Measurements from ENCODE around the gene PDE4B.
"Not testable (repeated sequence)": the region's sequence is repeated elsewhere in the genome, so short reads cannot be mapped to it uniquely, and the experiment has no call there.

The PDE4B gene

GRCh38 chr1:66294707-66295370 is 502.1 kb downstream of the PDE4B start:
- DNase-seq, result no peak

- no peak for DNase-seq
Measured at GRCh38 chr1:66295803-66296202, 503.1 kb downstream of the PDE4B start.

GRCh38 chr1:66296370-66296769 is 503.7 kb downstream of the PDE4B start:
- no peak for DNase-seq

- no peak for DNase-seq
Measured at GRCh38 chr1:66296951-66297350, 504.3 kb downstream of the PDE4B start.

GRCh38 chr1:66298464-66298863 is 505.8 kb downstream of the PDE4B start:
- no peak for DNase-seq

- DNase-seq, result no peak
Measured at GRCh38 chr1:66300280-66300971, 507.7 kb downstream of the PDE4B start.

- peak; percentile 66 for DNase-seq
Measured at GRCh38 chr1:66300972-66301451, 508.3 kb downstream of the PDE4B start.

- no peak for DNase-seq
Measured at GRCh38 chr1:66302184-66302742, 509.6 kb downstream of the PDE4B start.

- DNase-seq, result peak; percentile 53
Measured at GRCh38 chr1:66302815-66303214, 510.1 kb downstream of the PDE4B start.

GRCh38 chr1:66303646-66304045 is 511.0 kb downstream of the PDE4B start:
- no peak for DNase-seq

GRCh38 chr1:66304128-66304527 is 511.4 kb downstream of the PDE4B start:
- DNase-seq, result no peak

- DNase-seq, result no peak
Measured at GRCh38 chr1:66305927-66306326, 513.2 kb downstream of the PDE4B start.

GRCh38 chr1:66309006-66309741 is 516.5 kb downstream of the PDE4B start:
- DNase-seq, result no peak

GRCh38 chr1:66311092-66311491 is 518.4 kb downstream of the PDE4B start:
- no peak for DNase-seq

- no peak for DNase-seq
Measured at GRCh38 chr1:66311628-66312027, 518.9 kb downstream of the PDE4B start.

GRCh38 chr1:66312271-66312990 is 519.7 kb downstream of the PDE4B start:
- no peak for DNase-seq

GRCh38 chr1:66313429-66313828 is 520.7 kb downstream of the PDE4B start:
- no peak for DNase-seq

GRCh38 chr1:66315671-66316070 is 523.0 kb downstream of the PDE4B start:
- no peak for DNase-seq

GRCh38 chr1:66316464-66317247 is 524.0 kb downstream of the PDE4B start:
- peak; percentile 18 for DNase-seq

GRCh38 chr1:66317248-66317515 is 524.5 kb downstream of the PDE4B start:
- no peak for DNase-seq

- no peak for DNase-seq
Measured at GRCh38 chr1:66320231-66320630, 527.5 kb downstream of the PDE4B start.

GRCh38 chr1:66322462-66322861 is 529.8 kb downstream of the PDE4B start:
- not testable (repeated sequence) for DNase-seq
